ENCODE data around the gene KSR2. TPM values are rescaled to one million over a fixed set of nuclear protein-coding genes. Genes with fewer than 3 reads are reported as not detected.

The KSR2 gene
- total RNA-seq, 2 experiments from 2014 or later: 0.14 to 0.16 TPM

GRCh38 chr12:117450209-117450608 lies 518.6 kb downstream of the KSR2 start:
- DNase-seq (no peak), ATAC-seq (no peak)
- POLR2A ChIA-PET: no interaction called here
- intact Hi-C loops (cut with DNase I, micrococcal nuclease): no loop called here
- CTCF ChIA-PET: interaction anchor here (0.9 kb wide), 1 partner anchor 83 kb away, joined by 3 read pairs; no protein-coding TSS in a partner anchor
- H3K4me1 Mint-ChIP-seq: no peaks in the 10 kb centered on the region
- H3K27ac Mint-ChIP-seq: no peak overlapping the region
- H3K36me3 Mint-ChIP-seq (ENCODE audit: low read depth): no peaks in the 10 kb centered on the region
- H3K4me3 Mint-ChIP-seq: no peak overlapping the region
- no peaks in the 10 kb centered on the region for H3K9me3 Mint-ChIP-seq (ENCODE audit: low read depth)
- H3K27me3 Mint-ChIP-seq: no peaks in the 10 kb centered on the region

GRCh38 chr12:117447665-117448366 lies 521.0 kb downstream of the KSR2 start:
- no peak overlapping the region for H3K4me3 Mint-ChIP-seq
- peak overlapping the region; percentile 24 for H3K27ac Mint-ChIP-seq
- ChIA-PET POLR2A (no interaction called here), CTCF (no interaction called here)
- peaks cover under 1% of the 10 kb centered on the region for H3K27me3 Mint-ChIP-seq
- ATAC-seq (no peak), DNase-seq (no peak)
- no peaks in the 10 kb centered on the region for H3K36me3 Mint-ChIP-seq (ENCODE audit: low read depth)
- no peaks in the 10 kb centered on the region for H3K4me1 Mint-ChIP-seq
- H3K9me3 Mint-ChIP-seq (ENCODE audit: low read depth): no peaks in the 10 kb centered on the region
- intact Hi-C loops (cut with DNase I, micrococcal nuclease): no loop called here

GRCh38 chr12:117444781-117445180 lies 524.0 kb downstream of the KSR2 start:
- no peak overlapping the region for H3K4me3 Mint-ChIP-seq
- no peak overlapping the region for H3K27ac Mint-ChIP-seq
- no peaks in the 10 kb centered on the region for H3K4me1 Mint-ChIP-seq
- H3K9me3 Mint-ChIP-seq (ENCODE audit: low read depth): no peaks in the 10 kb centered on the region
- CTCF ChIA-PET: no interaction called here
- DNase-seq (no peak), ATAC-seq (no peak)
- POLR2A ChIA-PET: no interaction called here
- intact Hi-C loops (cut with DNase I, micrococcal nuclease): no loop called here
- H3K27me3 Mint-ChIP-seq: peaks cover 2% of the 10 kb centered on the region
- H3K36me3 Mint-ChIP-seq (ENCODE audit: low read depth): no peaks in the 10 kb centered on the region

- ATAC-seq (no peak), DNase-seq (no peak)
- no peaks in the 10 kb centered on the region for H3K9me3 Mint-ChIP-seq (ENCODE audit: low read depth)
- no peak overlapping the region for H3K27ac Mint-ChIP-seq
- intact Hi-C loops (cut with DNase I, micrococcal nuclease): no loop called here
- H3K36me3 Mint-ChIP-seq (ENCODE audit: low read depth): no peaks in the 10 kb centered on the region
- H3K4me3 Mint-ChIP-seq: no peak overlapping the region
- no peaks in the 10 kb centered on the region for H3K4me1 Mint-ChIP-seq
- POLR2A ChIA-PET: no interaction called here
- CTCF ChIA-PET: no interaction called here
- H3K27me3 Mint-ChIP-seq: peaks cover 2% of the 10 kb centered on the region
These were observed 527.0 kb downstream of the KSR2 start for GRCh38 chr12:117441751-117442150.

GRCh38 chr12:117440384-117440783 lies 528.4 kb downstream of the KSR2 start:
- CTCF ChIA-PET: no interaction called here
- no peak overlapping the region for H3K4me3 Mint-ChIP-seq
- intact Hi-C loops (cut with DNase I, micrococcal nuclease): no loop called here
- POLR2A ChIA-PET: no interaction called here
- ATAC-seq (no peak), DNase-seq (no peak)
- H3K9me3 Mint-ChIP-seq (ENCODE audit: low read depth): no peaks in the 10 kb centered on the region
- H3K27me3 Mint-ChIP-seq: peaks cover 2% of the 10 kb centered on the region
- H3K27ac Mint-ChIP-seq: no peak overlapping the region
- no peaks in the 10 kb centered on the region for H3K36me3 Mint-ChIP-seq (ENCODE audit: low read depth)
- no peaks in the 10 kb centered on the region for H3K4me1 Mint-ChIP-seq

GRCh38 chr12:117439531-117440001 lies 529.2 kb downstream of the KSR2 start:
- DNase-seq (no peak), ATAC-seq (no peak)
- H3K9me3 Mint-ChIP-seq (ENCODE audit: low read depth): no peaks in the 10 kb centered on the region
- H3K27ac Mint-ChIP-seq: no peak overlapping the region
- POLR2A ChIA-PET: no interaction called here
- CTCF ChIA-PET: no interaction called here
- no peaks in the 10 kb centered on the region for H3K36me3 Mint-ChIP-seq (ENCODE audit: low read depth)
- no peak overlapping the region for H3K4me3 Mint-ChIP-seq
- intact Hi-C loops (cut with DNase I, micrococcal nuclease): no loop called here
- no peaks in the 10 kb centered on the region for H3K4me1 Mint-ChIP-seq
- peaks cover 2% of the 10 kb centered on the region for H3K27me3 Mint-ChIP-seq

- Mint-ChIP-seq H3K27ac (no peak overlapping the region), H3K36me3 (ENCODE audit: low read depth) (no peaks in the 10 kb centered on the region), H3K9me3 (ENCODE audit: low read depth) (no peaks in the 10 kb centered on the region), H3K4me3 (no peak overlapping the region), H3K27me3 (peaks cover 2% of the 10 kb centered on the region), H3K4me1 (no peaks in the 10 kb centered on the region)
- intact Hi-C loops (cut with DNase I, micrococcal nuclease): no loop called here
- ChIA-PET CTCF (no interaction called here), POLR2A (no interaction called here)
- ATAC-seq (no peak), DNase-seq (no peak)
These were observed 530.0 kb downstream of the KSR2 start for GRCh38 chr12:117438809-117439208.

GRCh38 chr12:117437516-117438255 lies 531.1 kb downstream of the KSR2 start:
- Mint-ChIP-seq H3K9me3 (ENCODE audit: low read depth) (no peaks in the 10 kb centered on the region), H3K27me3 (no peaks in the 10 kb centered on the region), H3K4me1 (no peaks in the 10 kb centered on the region), H3K36me3 (ENCODE audit: low read depth) (no peaks in the 10 kb centered on the region), H3K4me3 (no peak overlapping the region), H3K27ac (no peak overlapping the region)
- POLR2A ChIA-PET: no interaction called here
- DNase-seq (no peak), ATAC-seq (no peak)
- intact Hi-C loops (cut with DNase I, micrococcal nuclease): no loop called here
- CTCF ChIA-PET: no interaction called here

- DNase-seq: no peak
These were observed 534.9 kb downstream of the KSR2 start for GRCh38 chr12:117433878-117434277.

GRCh38 chr12:117430246-117430645 lies 538.5 kb downstream of the KSR2 start:
- POLR2A ChIA-PET: no interaction called here
- peaks cover 2% of the 10 kb centered on the region for H3K9me3 Mint-ChIP-seq (ENCODE audit: low read depth)
- H3K36me3 Mint-ChIP-seq (ENCODE audit: low read depth): no peaks in the 10 kb centered on the region
- DNase-seq (no peak), ATAC-seq (no peak)
- no peaks in the 10 kb centered on the region for H3K27me3 Mint-ChIP-seq
- no peak overlapping the region for H3K4me3 Mint-ChIP-seq
- no peaks in the 10 kb centered on the region for H3K4me1 Mint-ChIP-seq
- intact Hi-C loops (cut with DNase I, micrococcal nuclease): no loop called here
- CTCF ChIA-PET: interaction anchor here (1.0 kb wide), 1 partner anchor 64 kb away, joined by 3 read pairs; no protein-coding TSS in a partner anchor
- no peak overlapping the region for H3K27ac Mint-ChIP-seq

More at GRCh38 chr12:117433878-117434277, 534.9 kb downstream of the KSR2 start:
- no peaks in the 10 kb centered on the region for H3K9me3 Mint-ChIP-seq (ENCODE audit: low read depth)
- H3K4me3 Mint-ChIP-seq: no peak overlapping the region
- no peak overlapping the region for H3K27ac Mint-ChIP-seq
- ChIA-PET CTCF (no interaction called here), POLR2A (no interaction called here)
- H3K4me1 Mint-ChIP-seq: no peaks in the 10 kb centered on the region
- no peak for ATAC-seq
- H3K27me3 Mint-ChIP-seq: no peaks in the 10 kb centered on the region
- no peaks in the 10 kb centered on the region for H3K36me3 Mint-ChIP-seq (ENCODE audit: low read depth)
- intact Hi-C loops (cut with DNase I, micrococcal nuclease): no loop called here

- POLR2A ChIA-PET: no interaction called here
- H3K27me3 Mint-ChIP-seq: peaks cover under 1% of the 10 kb centered on the region
- CTCF ChIA-PET: no interaction called here
- peaks cover 2% of the 10 kb centered on the region for H3K9me3 Mint-ChIP-seq (ENCODE audit: low read depth)
- intact Hi-C loops (cut with DNase I, micrococcal nuclease): no loop called here
- ATAC-seq (no peak), DNase-seq (no peak)
- no peak overlapping the region for H3K27ac Mint-ChIP-seq
- no peaks in the 10 kb centered on the region for H3K4me1 Mint-ChIP-seq
- no peak overlapping the region for H3K4me3 Mint-ChIP-seq
- H3K36me3 Mint-ChIP-seq (ENCODE audit: low read depth): no peaks in the 10 kb centered on the region
These were observed 541.6 kb downstream of the KSR2 start for GRCh38 chr12:117427211-117427610.

GRCh38 chr12:117421987-117422386 lies 546.8 kb downstream of the KSR2 start:
- peaks cover 5% of the 10 kb centered on the region for H3K27me3 Mint-ChIP-seq
- ChIA-PET CTCF (no interaction called here), POLR2A (no interaction called here)
- H3K4me3 Mint-ChIP-seq: no peak overlapping the region
- ATAC-seq (no peak), DNase-seq (no peak)
- no peaks in the 10 kb centered on the region for H3K36me3 Mint-ChIP-seq (ENCODE audit: low read depth)
- intact Hi-C loops (cut with DNase I, micrococcal nuclease): no loop called here
- no peak overlapping the region for H3K27ac Mint-ChIP-seq
- H3K4me1 Mint-ChIP-seq: no peaks in the 10 kb centered on the region
- no peaks in the 10 kb centered on the region for H3K9me3 Mint-ChIP-seq (ENCODE audit: low read depth)
